GM18505 (cell line): ENCODE measurements around the gene HAS3.

ENCODE experiments used
- ATAC-seq: cut with Tn5 transposase; IDR thresholded peaks from one replicate; pipeline ENCODE4 v1.9.1; 2021; ENCODE audit not compliant: unreplicated experiment
- POLR2A ChIP-seq: IDR thresholded peaks from 4 replicates; pipeline ENCODE4 v1.6.1; 2011; ENCODE audit warnings: borderline replicate concordance; ENCODE audit not compliant: insufficient read depth, insufficient read length; ENCODE audit errors: extremely low read depth

The HAS3 gene

GRCh38 chr16:69107316-69107962 lies 2.0 kb downstream of the HAS3 start:
- no peak for ATAC-seq
- no peak for TF ChIP-seq POLR2A

DNA sequence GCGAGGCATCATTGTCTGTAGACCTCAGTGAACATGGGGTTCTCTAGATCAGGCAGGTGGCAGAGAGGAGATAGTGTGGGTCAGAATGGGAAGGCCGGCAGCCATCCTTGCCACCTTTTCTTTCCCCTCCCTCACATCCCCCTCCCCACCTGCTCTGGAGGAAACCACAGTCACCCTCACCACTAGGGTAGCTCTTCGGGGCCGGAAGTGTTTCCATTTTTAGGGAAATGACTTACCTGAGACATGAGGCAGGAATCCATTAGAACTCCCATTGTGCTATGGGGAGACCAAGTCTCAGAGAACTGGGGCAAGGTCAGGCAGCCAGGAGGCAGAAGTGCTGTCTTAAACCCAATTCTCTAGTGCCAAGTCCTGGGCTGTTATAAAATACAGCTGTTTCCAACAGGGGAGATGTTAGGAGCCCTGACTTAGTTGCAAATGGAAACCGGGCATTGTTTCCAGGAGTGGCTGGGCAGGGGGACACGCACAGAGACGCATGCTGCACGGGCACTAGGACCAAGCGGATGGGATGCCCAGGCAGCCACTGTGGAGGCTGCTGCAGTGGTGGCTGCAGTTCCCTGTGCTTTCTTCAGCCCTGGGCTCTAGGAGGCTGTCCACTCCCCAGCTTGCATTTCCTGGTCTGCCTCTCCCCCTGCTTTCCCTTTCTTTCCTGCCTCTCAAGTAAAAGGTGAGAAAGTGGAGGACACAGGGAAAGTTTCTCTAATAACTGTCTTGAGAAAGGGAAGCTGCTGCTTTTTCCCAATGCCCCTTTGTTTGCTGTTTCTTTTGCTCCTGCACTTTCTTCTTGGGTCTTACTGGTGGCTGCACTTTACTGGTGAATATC lies 2.8 kb downstream of the HAS3 start:
- ATAC-seq: no peak
- TF ChIP-seq POLR2A: no peak

- no peak for TF ChIP-seq POLR2A
- no peak for ATAC-seq
Measured at GRCh38 chr16:69108905-69109252, 3.4 kb downstream of the HAS3 start.

GRCh38 chr16:69109486-69110270 lies 4.2 kb downstream of the HAS3 start:
- no peak for ATAC-seq
- TF ChIP-seq POLR2A: no peak

DNA sequence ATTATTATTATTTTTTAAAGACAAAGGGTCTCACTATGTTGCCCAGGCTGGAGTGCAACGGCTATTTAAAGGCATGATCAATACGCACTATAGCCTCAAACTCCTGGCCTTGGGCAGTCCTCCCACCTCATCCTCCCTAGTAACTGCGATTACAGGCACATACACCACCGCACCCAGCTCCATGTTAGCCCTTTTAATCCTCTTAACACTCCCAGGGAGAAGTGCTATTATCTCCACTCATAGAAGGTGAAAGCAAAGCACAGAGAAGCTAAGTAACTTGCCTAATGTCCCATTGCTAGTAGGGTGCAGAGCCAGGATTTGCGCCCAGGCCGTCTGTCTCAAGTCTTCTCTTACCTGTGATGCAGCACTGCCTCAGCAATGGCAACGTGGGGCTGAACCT lies 5.0 kb downstream of the HAS3 start:
- no peak for ATAC-seq
- no peak for TF ChIP-seq POLR2A

GRCh38 chr16:69111216-69111875 lies 5.9 kb downstream of the HAS3 start:
- TF ChIP-seq POLR2A: no peak
- ATAC-seq: no peak

GRCh38 chr16:69111876-69112230 lies 6.4 kb downstream of the HAS3 start:
- TF ChIP-seq POLR2A: no peak
- ATAC-seq: no peak

- ATAC-seq: no peak
Measured at GRCh38 chr16:69112285-69113129, 7.1 kb downstream of the HAS3 start.

GRCh38 chr16:69113216-69113615 lies 7.8 kb downstream of the HAS3 start:
- no peak for TF ChIP-seq POLR2A
- ATAC-seq: no peak

More at GRCh38 chr16:69112285-69113129, 7.1 kb downstream of the HAS3 start:
- TF ChIP-seq POLR2A: no peak

- no peak for TF ChIP-seq POLR2A
- ATAC-seq: no peak
Measured at GRCh38 chr16:69114346-69114975, 9.0 kb downstream of the HAS3 start.

GRCh38 chr16:69114976-69115355 lies 9.5 kb downstream of the HAS3 start:
- ATAC-seq: no peak
- TF ChIP-seq POLR2A: no peak

DNA sequence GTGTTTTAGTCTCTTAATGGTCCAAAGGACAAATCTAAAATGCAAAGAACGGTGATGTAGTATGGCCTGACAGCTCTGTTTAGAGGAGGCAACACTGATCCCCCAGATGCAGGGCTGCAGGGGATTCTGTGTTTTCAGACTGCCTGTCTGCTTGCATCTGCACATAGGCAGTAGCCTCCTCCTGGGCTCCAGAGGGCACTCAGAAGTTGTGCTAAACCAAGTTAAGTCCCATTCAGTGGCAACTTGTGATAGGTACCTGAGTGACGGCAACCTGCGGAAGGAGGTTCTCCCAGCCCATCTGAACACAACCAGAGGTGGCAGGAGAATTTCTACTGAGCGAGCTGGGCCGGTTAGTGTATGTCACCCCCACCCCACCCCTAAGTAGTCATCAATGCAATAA lies 9.9 kb downstream of the HAS3 start:
- ATAC-seq: no peak
- TF ChIP-seq POLR2A: no peak
